Epidermal melanocyte (primary cell): ENCODE measurements around the gene ARPC1A.
A peak's percentile ranks its signal among the peaks of the same experiment; 100 is the strongest.
"Not testable (repeated sequence)": the region's sequence is repeated elsewhere in the genome, so short reads cannot be mapped to it uniquely, and the experiment has no call there.

ENCODE experiments used
- DNase-seq: peaks from one replicate; pipeline ENCODE4 v3.0.0; 2011; ENCODE audit warnings: low spot score; ENCODE audit not compliant: insufficient read length

The ARPC1A gene

DNA sequence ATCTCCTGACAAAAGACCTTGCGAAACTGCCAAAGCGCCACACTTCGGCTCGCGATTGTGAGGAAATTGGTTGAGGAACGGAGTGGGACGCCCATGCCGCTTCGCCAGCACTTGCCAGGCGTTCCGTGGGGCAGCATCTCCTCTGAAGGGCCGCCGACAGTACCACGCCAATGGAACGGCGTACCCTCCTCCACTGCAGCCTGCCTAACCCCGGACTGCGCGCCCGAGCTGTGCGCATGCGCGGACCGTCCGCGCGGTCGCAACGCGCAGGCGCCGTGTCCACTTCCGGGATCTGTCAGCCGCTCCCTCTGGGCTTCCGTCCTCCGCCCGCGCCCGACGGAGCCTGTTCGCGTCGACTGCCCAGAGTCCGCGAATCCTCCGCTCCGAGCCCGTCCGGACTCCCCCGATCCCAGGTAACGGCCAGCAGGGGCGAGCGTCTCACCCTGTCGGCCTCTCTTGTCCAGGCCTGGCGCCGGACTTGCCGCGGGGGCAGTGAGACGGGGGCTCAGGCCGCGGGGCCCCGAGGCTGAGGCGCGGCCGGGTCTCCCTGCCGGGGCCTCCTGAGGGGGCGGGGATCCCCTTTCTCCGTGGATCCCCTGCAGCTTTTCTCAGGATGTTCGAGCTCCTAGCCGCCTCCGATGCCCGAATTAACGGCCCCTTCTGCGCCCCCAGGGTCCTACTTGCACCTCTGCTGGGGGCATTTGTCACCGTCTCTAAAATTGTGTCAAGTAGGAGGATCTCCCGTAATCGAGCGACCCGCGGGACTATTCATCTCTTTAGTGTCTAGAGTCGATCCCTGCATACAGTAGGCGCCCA is at the start of gene ARPC1A:
Gene ARPC1A (plus strand): TSS at position 307 of the 816 bp plus-strand sequence. CDS start 7,456 bp downstream, outside the sequence.
- DNase-seq = peak; percentile 89

DNA sequence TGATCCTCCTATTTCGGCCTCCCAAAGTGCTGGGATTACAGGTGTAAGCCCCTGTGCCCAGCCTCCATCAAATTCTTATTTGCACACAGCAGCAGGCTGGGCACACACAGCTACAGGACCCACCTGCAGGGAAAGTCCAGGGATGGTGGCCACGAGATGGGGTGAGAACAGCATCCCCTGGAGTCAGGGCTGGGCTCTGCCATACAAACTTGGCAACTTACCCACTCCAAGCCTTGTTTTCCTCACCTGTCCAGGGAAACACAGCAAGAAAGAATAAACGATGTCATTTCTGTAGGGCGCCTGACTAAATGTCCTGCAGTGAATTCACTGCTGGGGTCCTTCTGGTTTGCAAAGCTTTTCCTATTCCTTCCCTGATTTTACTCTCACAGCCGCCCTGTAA is 47.5 kb upstream of the ARPC1A start:
- no peak for DNase-seq

DNA sequence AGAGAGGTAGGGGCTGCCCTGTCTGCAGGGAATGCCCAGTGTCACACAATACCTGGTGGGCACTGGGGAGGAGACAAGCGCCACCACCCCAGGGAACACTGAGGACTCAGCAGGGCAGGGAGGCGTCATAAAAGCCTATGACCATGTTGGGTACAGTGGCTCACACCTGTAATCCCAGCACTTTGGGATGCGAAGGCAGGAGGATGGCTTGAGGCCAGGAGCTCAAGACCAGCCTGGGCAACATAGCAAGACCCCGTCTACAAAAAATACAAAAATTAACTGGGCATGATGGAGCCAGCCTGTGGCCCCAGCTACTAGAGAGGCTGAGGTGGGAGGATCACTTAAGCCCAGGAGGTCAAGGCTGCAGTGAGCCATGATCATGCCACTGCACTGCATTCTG is 41.5 kb upstream of the ARPC1A start:
- DNase-seq = not testable (repeated sequence)

DNA sequence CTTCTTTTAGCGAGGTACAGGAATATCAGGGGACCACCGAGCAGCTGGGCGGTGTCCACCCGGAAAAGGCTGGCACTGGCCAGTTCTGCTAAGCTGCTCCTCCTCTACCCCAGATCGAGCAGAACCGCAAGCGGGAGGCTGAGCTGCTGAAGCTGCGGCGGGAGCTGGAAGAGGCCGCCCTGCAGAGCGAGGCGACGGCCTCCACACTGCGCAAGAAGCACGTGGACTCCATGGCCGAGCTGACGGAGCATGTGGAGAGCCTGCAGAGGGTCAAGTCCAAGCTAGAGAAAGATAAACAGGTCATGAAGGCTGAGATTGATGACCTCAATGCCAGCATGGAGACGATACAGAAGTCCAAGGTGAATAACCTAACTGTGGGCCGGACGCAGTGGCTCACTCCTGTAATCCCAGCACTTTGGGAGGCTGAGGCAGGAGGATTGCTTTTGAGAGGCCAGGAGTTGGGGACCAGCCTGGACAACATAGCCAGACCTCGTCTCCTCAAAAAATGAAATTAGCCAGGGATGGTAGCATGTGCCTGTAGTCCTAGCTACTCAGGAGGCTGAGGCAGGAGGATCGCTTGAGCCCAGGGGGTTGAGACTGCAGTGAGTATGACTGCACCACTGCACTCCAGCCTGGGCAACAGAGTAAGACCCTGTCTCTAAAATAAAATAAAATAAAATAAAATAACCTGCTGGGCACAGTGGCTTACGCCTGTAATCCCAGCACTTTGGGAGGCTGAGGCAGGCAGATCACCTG is 37.7 kb upstream of the ARPC1A start:
- DNase-seq = no peak

DNA sequence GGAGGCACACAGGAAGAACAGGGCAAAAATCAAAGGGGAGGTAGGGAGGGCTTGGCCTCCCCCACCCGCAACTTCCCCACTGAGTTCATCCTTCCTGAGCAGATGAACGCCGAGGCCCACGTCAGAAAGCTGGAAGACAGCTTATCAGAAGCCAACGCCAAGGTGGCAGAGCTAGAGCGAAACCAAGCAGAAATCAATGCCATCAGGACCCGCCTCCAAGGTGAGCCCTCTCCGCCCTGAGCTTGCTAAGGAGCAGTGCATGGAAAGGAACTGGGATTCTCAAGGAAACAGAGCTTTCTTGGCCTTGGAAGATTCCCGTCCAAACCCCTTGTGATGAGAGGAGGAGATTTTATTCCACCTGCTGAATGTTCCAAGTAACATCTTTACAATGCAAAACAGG is 36.5 kb upstream of the ARPC1A start:
- no peak for DNase-seq

DNA sequence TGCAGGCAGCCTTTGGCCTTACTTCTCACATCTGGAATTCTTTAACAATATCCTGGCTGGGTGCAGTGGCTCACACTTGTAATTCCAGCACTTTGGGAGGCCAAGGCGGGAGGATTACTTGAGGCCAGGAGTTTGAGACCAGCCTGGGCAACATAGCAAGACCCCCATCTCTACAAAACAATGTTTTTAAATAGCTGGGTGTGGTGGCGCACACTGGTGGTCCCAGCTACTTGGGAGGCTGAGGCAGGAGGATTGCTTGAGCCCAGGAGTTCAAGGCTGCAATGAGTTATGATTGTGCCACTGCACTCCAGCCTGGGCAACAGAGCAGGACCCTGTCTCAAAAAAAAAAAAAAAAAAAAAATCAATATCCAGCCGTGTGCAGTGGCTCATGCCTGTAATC is 35.5 kb upstream of the ARPC1A start:
- not testable (repeated sequence) for DNase-seq

DNA sequence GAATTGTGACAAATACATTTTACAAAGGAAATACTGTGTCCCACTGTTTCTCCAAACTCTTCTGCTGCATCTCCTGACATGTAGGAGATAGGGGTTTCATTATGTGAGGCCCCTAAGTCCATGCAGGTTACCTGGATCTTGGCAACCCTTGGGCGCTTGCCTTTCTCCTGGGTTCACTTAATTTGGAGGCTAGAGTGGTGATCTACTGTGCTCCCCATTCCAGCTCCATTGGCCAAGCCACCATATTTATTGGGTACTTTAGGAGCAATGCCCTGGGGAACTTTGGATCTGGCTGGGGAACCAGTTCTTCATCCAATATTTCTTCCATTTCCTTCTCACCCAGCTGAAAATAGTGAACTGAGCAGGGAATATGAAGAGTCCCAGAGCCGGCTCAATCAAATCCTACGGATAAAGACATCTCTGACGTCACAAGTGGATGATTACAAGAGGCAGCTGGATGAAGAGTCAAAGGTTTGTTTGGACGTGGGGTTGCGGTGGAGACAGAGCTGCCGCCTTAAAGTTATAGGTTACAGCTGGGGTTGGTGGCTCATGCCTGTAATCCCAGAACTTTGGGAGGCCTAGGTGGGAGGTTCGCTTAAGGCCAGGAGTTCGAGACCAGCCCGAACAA is 34.6 kb upstream of the ARPC1A start:
- DNase-seq = no peak

DNA sequence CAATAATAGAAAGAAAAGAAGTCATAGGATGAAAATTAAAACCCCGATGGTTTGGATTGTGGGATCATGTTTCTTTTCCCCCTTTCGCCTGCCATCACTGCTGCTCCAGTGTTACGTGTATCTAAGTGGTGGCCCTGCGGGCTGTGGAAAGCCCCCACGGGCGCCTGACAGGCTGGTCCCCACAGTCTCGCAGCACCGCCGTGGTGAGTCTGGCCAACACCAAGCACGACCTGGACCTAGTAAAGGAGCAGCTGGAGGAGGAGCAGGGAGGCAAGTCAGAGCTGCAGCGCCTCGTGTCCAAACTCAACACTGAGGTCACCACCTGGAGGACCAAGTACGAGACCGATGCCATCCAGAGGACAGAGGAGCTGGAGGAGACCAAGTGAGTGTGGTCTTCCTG is 33.6 kb upstream of the ARPC1A start:
- no peak for DNase-seq

DNA sequence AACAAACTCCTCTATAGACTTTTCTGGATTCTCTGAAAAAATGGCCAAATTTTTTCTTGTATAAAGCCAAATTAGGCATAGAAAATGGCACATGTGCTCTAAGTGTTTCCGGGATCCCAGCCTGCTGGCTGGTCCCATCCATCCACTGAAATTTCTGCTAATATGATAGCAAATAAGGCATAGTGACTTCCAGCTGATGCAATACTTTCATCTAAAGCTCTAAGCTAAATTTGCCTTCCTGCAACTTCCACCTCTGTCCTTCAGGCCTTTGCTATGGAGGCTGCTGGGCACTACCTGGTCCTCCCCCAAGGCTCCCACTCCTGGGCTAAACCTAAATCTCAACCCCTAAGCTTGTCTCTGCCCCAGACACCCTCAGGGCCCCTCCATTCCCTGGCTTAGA is 32.5 kb upstream of the ARPC1A start:
- no peak for DNase-seq

DNA sequence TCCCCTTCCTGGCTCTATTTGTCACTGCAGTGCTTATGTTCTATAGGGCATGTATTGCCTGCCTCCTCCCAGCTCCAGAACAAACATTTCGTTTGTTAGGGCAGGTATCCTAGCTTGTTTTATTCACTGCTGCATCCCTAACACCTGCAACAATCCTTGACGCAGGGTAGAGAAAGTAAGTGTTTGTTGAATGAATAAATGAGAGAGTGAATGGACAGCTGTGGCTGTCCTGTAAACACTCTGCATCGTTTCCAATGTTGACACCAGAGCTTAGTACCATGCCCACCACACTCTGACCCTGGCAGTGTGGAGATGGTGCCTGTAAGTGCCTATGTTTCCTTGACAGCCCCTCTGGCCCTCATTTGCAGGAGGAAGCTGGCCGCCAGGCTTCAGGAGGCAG is 32.0 kb upstream of the ARPC1A start:
- DNase-seq = no peak

DNA sequence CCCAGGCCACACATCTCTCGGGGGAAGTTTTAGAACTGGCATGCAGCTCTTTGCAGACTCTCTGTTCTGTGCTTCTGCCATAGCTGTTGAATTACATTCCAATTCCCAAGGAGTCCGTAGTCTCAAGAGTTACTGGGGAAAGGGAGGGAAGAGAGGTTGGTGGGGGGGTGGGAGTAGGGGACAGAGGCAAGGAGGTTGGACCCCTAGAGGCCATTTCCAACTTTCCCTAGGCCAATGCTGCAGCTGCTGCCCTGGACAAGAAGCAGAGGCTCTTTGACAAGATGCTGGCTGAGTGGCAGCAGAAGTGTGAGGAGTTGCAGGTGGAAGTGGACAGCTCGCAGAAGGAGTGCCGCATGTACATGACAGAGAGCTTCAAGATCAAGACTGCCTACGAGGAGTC is 29.2 kb upstream of the ARPC1A start:
- no peak for DNase-seq

DNA sequence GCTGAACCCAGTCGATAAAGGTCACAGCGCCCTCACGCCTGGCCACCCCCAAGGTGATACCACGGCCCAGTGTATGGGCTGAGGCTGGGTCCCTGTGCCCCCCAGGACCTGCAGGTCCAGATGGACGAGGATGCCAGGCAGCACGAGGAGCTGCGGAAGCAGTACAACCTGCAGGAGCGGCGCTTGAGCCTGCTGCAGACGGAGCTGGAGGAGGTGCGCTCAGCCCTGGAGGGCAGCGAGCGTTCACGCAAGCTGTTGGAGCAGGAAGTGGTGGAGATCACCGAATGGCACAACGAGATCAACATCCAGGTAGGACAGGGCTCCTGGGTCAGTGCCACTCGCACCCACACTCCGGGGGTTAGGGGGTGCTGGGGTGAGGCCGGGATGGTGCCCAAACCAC is 24.2 kb upstream of the ARPC1A start:
- DNase-seq = no peak

DNA sequence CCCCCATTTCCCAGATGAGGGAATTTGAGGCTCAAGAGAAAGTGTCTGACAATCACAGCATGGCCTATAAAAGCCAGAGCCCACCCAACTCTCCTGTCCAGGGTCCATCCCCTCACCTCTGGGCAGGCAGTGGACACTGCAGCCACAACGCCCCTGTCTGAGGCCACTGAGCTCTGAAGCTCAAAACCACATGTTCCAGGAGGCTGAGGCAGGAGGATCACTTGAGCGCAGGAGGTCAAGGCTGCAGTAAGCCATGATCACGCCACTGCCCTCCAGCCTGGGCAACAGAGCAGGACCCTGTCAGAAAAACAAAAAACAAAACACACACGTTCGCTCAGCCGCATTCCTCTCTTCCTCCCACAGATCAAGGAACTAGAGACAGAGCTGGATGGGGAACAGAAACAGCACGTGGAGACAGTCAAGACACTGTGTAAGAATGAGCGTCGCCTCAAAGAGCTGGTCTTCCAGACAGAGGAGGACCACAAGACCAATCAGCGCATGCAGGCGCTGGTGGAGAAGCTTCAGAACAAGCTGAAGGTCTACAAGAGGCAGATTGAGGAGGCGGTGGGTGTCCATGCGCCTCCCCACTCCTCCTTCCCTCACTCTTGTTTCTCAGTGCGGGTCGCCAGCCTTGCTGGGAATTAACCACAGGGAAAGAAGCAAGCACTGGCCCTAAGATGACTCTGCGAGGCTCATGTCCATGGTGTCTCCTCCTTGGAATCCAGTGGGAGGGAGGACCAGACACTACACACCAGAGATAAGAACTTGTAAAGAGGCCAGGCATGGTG is 20.0 kb upstream of the ARPC1A start:
- no peak for DNase-seq

DNA sequence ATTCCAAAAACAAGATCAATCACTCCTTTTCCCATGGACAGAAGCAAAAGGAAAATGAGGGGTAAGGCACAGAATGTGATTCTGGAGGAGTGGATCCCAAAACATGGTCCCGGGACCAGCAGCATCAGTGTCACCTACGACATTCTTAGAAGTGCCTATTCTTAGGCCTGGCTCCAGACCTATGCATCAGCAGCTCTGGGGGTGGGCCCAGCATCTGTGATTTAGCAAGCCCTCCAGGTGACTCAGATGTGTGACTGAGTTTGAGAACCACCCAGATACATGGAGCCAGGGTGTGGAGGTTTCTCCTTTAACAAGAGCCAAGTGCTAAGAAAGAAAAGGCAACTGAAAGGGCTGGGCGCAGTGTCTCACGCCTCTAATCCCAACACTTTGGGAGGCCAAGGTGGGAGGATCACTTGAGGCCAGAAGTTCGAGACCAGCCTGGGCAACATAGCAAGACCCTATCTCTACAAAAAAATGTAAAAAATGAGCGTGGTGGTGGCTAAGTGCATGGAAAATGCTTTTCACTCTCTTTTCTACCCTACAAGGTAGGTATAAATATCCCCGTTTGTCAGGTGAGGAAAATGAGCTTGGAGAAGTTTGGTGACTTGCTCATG is 17.1 kb upstream of the ARPC1A start:
- DNase-seq = no peak

DNA sequence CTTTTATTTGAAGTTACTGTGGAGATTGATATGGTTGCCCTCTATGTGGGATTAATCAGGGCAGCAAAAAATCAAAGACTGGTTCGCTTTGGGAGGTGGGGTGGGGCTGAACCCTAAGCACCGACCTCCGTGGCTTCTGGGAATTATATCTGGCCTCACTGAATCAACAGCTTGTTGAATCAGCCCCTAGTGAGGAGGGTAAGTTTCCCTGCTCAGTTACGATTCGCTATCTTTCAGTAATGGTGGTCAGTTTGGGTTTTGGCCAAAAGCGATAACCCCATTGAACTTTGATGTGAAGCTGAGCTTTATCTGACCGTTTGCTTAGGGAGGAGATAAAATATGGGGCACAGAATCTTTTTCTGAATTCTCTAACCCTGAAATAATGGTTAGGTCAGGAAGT is 16.6 kb upstream of the ARPC1A start:
- DNase-seq = no peak

DNA sequence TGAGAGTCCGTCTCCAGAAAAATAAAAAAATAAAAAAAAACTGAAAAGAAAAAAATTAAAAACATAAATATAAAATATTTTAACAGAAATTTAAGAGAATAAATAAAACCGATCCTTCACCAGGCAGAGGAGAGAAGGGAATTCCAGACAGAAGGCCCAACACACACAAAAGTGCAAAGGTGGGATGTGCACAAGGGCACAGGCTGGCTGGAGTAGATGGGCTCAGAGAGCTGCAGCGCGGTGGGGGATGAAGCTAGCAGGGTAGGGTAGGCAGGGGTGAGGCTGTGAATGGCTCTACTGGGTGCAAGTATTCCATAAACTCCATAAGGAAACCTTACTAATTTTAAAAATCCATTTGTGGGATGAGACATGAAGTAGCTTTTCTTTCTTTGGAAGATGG is 15.7 kb upstream of the ARPC1A start:
- DNase-seq = no peak

DNA sequence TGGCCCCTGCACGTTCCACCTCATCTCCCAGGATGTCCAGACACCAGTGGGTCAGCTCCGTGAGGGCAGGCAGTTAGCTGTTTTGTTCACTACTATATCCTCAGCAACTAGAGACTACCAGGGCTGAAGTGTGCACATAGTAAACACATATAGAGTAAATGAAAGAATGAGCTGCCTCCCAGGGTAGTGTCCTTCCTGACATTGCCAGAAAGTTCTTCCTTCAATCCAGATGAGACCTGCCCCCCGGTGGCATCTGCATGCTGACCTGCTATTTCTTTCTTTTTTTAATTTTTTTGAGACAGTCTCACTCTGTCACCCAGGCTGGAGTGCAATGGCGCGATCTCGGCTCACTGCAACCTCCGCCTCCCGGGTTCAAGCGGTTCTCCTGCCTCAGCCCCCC is 14.0 kb upstream of the ARPC1A start:
- DNase-seq = no peak

DNA sequence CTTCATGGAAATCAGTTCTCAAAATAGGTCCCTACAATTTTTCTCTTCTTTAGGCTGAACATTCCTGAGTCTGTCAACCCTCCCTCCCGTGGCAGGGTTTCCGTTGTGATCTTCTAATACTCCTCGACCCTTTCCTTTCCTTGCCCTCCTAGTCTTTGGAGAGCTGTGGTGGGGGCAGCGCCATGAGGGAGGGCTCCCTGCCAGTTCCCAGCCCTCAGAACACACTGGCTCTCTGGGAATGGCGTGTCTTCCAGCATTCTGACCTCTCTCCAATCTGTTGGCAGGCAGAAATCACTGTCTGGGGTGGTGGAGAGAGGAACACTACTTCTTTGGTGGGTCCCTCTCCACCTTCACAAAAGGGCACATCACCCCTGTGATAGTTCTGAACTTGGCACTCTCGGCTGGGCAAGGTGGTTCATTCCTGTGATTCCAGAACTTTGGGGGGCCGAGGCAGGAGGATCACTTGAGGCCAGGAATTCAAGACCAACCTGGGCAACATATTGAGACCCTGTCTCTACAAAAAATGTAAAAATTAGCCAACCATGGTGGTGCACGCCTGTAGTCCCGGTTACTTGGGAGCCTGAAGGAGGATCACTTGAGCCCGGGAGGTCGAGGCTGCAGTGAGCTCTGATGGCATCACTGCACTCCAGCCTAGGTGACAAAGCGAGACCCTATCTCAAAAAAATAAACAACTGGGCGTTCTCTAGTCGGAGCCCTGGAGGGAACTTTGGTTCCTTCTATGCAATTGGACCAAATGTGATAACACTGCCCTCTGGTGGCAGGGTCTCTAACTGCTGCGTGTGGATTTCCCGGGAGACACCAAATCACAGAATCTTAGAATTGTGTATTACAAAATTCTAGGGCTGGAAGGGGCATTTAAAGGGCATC is 13.1 kb upstream of the ARPC1A start:
- peak; percentile 81 for DNase-seq

DNA sequence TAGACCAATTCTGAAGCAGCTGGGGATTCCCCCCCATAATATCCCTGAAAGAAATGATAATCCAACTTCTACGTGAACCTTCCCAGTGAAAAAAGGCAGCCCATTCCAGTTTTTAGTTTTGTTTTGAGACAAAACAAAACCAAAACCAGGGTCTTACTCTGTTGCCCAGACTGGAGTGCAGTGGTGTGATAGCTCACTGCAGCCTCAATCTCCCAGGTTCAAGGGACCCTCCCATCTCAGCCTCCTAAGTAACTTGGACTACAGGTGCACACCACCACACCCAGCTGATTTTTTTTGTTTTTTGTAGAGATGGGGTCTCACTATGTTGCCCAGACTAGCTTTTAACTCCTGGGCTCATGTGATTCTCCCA is 12.5 kb upstream of the ARPC1A start:
- DNase-seq = no peak

DNA sequence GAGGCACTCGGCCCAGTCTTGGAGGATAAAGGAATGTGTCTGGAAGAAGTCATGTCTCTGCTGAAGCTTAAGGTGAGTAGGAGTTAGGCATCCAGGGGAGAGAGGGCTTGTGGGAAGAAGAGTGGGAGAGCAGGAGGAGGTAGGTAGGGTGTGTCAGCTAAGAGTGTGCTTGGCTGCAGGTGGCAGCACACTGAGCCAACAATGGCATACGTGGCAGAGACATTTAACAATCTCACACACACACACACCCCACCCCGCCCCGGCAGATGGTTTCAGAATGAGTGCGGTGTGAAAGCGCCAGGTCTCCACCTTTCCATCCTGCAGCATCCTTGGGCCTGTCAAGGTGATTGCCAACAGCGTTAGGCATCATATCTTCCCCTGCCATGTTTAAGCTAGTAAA is 11.2 kb upstream of the ARPC1A start:
- DNase-seq = no peak
